NCI-H774 (cell line): Measurements from ENCODE around the gene FNIP1.
"Not testable (repeated sequence)": the region's sequence is repeated elsewhere in the genome, so short reads cannot be mapped to it uniquely, and the experiment has no call there.

ENCODE experiments used
- DNase-seq: peaks from one replicate; lab custom pipeline; 2025; lab: John Stamatoyannopoulos, UW

The FNIP1 gene

DNA sequence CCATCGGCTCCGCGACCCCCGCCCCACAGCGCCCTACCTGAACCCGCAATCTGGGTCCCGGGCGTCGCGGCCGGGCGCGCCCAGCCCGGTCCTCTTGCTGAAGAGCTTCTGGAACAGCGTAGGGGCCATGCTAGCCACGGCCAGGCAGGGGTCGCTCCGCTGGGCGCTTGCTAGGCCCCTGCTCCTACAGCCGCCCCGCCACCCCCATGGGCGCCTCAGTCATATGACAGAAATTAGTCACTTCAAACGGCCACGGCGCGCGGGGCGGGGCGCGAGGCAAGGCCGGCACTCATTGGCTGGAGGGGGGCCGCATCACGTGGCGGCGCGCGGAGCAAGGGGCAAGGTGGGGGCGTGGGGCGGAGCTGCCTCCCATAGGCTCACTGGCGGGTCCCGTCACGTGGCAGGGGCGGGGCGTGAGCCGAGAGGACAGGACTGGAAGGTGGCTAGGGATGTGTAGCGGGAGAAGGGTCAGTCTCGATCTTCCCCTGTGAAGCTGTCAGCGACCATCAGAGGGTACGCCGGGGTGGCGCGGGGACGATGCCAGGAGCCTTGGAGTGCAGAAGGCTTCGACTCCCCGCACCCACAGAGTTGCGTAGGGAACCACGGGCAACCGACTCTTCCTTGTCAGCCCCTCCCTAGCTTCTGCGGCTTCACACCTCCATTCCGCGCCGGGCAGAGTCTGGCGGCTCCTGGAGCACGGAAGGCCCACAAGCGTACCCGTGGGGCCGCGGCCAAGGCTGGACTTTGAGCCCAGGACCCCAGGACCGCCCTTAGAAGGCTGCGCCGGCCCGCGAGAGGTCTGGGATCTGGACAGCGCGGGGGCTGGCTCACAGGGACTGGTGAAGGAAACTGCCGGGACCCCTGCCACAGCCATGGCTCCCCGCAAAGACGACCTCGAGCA is at the start of gene FNIP1:
Gene FNIP1 (minus strand): TSS at position 225 of the 901 bp plus-strand sequence. CDS start 96 bp downstream, at position 129.
- DNase-seq, result peak; percentile 97

DNA sequence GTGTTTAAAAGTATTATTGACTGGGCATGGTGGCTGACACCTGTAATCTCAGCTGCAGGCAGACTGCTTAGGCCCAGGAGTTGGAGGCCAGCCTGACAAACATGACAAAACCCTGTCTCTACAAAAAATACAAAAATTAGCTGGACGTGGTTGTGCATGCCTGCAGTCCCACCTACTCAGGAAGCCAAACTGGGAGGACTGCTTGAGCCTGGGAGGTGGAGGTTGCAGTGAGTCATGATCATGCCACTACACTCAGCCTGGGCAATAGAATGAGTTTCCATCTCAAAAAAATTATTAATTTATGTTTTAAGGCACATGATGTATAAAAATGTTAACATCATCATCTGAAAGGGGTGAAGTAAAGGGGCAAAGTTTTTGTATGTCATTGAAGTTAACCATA is 49.7 kb upstream of the FNIP1 start:
- DNase-seq, result no peak

DNA sequence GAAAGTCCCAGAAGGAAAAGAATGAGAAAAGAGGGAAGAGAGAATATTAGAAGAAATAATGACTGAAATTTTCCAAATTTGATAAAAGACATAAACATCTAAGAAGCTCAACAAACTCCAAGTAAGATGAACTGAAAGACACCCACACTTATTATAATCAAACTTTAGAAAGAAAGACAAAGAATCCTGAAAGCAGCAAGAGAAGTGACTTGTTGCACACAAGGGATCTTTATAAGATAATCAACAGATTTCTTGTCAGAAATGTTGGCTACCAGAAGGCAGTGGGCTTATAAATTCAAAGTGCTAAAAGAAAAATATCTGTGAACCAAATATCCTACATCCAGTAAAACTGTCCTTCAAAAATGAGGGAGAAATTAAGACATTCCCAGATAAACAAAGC is 49.0 kb upstream of the FNIP1 start:
- DNase-seq, result no peak

DNA sequence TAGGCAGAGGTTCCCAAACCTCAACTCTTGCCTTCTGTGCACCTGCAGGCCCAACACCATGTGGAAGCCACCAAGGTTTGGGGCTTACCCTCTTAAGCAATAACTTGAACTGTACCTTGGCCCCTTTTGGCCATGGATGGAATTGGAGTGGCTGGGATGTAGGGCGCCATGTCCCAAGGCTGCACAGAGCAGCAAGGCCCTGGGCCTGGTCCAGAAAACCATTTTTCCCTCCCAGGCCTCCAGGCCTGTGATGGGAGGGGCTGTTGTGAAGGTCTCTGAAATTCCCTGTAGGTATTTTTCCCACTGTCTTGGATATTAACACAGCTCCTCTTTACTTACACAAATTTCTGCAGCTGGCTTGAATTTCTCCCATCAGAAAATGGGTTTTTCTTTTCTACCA is 46.2 kb upstream of the FNIP1 start:
- DNase-seq, result not testable (repeated sequence)

DNA sequence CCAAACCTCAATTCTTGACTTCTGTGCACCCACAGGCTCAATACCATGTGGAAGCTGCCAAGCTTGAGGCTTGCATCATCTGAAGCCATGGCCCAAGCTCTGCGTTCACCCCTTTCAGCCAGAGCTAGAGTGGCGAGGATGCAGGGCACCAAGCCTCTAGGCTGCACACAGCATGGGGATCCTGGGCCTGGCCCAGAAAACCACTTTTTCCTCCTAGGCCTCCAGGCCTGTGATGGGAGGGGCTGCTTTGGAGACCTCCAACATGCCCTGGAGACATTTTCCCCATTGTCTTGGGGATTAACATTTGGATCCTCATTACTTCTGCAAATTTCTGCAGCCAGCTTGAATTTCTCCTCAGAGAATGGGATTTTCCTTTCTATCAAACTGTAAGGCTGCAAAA is 35.9 kb upstream of the FNIP1 start:
- not testable (repeated sequence) for DNase-seq

DNA sequence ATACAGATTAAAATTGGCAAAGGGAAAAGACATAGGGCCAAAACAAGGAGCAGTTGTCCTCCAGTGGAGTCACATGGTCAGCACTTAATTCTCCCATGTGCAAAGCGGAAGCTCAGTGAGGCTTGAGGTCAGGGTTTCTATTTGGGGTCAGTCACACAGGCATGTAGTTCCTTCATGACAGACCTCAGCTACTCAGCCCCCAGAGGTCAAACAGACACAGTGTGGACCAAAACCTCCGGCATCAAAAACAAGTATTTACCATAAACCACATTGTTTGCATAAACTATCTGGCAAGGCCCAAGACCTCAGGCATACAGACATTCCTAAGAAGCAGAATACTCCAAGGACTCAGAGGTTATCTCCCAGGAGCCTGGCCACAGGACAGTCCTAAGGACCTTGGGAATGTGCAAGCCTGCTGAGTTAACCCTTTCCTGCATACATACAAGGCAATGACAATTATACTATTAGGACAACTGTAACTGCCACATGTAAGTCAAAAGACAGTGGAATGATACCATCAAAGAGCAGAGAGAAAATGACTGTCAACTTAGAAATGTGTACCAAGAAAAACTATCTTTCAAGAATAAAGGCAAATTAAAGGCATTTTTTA is 28.7 kb upstream of the FNIP1 start:
- no peak for DNase-seq

DNA sequence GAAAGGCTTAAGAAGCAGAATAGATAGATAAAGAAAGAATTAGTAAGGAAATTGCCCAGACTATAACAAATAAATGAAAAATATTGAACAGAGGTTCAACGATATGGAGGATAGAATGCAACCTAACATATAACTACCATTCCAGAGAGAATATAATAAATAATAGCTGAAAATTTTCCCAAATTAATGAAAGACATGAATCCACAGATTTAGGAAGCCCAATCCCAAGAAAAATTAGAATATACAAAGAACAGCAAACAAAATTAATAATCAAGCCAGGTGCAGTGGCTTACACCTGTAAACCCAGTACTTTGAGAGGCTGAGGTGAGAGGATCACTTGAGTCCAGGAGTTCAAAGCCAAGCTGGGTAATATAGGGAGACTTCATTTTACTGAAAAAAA is 27.8 kb upstream of the FNIP1 start:
- no peak for DNase-seq

DNA sequence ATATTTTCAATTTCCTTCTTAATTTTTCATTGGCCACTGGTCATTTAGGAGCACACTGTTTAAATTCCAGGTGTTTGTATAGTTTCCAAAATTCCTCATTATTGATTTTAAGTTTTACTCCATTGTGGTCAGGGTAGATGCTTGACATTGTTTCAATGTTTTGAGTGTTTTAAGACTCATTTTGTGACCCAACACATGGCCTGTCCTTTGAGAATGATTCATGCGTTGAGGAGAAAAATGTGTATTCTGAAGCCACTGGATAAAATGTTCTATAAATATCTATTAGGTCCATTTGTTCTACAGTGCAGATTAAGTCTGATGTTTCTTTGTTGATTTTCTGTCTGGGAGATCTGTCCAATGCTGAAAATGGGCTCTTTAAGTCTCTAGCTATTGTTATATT is 24.4 kb upstream of the FNIP1 start:
- no peak for DNase-seq

DNA sequence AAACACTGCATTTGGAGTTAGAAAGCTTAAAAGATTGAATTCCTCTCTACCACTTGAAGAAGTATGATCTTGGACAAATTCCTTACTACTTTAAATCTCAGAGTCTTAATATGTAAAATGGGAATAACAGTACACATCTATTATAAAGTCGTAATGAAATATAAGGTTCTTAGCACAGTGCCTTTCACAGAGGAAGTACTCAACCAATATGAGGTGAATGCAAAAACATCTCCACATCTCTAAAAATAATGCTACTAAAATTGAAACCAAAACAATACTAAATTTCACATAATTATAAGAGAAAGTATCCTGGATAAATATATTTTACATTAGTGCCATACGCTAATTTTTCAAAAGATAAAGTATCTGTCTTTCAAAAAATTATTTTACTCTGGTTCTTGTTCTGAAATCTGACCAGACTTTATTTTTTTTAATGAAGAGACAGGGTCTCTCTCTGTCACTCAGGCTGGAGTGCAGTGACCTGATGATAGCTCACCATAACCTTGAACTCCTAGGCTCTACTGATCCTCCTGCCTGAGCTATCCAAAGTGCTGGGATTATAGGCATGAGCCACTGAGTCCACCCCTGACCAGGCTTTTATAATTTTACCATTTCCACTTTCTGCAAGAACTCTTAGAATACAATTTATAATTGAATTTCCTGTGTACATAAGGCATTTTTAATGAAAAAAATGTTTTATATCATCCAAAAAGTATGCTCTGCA is 21.3 kb upstream of the FNIP1 start:
- DNase-seq, result no peak

DNA sequence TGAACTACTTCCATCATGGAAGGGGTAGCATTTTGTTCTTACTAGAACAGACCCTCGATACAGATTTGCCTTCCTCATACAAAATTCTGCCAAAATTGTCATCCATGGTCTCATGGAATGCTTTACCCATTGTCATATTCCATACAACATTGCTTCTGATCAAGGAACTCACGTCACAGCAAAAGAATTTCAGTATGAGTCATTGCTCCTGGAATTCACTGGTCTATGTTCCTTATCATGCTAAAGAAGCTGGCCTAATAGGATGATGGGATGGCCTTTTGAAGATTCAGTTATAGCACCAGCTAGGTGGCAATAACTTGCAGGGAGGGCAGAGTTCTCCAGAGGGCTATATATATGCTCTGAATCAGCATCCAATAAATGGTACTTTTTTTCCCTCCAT is 18.2 kb upstream of the FNIP1 start:
- no peak for DNase-seq

DNA sequence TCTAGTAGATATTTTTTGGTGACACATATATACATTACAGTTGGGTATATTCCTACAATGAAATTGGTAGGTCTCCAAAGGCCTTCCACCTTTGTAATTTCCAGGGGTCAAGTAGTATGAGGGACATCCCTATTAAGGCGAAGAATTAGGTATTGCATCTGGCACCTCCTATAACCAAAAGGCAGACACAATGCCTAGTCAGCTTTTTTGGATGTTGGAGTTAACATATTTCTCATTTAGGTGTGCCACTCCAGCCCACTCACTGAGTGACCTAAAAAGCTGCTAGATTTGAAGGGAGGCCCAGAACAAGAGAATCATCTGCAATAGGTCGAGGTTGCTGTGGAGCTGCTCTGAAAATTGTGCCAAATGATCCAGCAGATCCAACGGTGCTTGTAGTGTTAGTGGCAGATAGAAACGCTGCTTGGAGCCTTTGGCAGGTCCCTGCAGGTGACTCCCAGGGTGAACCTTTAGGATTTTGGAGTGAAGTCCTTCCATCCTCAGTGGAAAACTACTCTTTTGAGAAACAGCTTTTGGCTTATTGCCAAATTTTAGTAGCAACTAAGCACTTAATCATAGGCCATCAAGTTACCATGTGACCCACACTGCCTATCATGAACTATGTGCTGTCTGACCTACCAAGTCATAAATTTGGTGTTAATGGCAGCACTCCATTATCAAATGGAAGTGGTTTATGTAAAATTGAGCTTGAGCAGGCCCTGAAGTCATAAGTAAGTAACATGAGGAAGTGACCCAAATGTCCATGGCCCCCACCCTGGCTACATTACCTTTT is 15.7 kb upstream of the FNIP1 start:
- no peak for DNase-seq

DNA sequence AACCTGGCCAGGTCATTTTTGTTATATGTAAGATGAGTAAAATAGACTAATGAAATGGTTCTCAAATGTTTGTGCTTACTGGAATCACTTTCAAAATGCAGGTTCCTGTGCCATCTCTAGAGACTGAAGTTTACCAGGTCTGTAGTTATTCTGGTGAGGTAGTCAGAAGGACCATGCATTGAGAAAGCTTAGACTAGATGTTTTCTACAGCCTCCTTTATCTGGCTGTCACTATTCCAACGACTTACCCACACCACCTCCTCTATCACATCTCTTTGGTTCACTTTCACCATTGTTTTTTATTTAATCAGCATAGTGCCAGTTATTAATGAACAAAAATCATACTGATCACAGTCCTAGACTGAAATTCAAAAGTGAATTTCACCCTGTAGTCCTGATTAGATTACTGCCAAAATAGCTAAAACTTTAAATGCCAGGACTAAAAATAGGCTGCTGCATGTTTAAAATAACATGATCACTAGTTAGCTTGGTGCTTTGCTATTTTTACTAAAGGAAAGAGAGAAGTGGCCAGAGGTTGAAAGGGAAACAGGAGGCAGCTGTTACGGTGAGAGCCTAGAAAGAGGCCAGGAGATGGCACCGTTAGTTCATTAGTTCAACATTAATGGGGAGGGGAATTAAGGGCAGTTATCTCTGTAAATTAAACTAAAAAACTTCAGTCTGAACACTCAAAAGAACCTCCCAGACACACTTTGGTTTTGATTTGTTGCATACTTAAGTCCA is 13.9 kb upstream of the FNIP1 start:
- DNase-seq, result no peak

DNA sequence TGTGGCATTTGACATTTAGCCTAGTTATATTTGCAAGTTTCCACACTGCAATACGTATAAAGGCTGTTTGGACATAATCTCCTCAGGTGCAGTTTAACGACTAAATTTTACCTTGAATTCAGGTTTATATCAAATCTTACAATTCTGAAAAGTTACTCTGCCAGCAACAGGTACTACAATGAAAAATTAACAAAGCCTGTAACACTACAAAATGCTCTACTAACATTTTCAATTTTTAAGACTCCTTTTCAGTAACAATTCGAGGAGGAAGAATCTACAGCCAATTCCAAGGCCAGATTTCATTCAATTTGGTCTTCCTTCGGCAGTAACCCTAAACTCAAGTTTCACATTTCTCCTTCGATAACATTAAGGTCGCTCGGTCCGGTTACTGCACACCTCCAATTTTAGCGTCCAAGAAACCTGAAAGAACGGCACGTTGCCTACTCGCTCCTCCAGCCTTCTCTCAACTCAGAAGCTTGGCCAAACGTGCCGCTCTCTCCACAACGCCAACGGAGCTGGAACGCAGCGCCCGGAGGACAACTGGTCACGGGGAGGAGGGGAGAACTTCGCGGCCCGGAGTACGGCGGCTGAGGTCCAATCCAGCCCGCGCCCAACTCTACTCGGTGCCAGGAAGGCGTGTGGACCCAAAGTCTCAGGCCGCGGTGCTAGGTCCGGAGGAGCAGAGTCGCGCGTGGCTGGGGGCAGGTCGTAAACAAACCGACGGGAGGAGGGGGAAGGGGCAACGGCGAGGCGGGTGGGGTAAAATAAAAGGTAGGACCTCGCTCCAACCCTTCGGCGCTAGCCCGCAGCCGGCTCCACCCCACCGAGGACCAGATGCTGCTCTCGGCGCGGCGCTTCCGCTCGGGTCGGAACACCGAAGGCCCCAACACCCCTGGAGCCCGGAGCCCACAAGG is 681 bp downstream of the FNIP1 start:
- DNase-seq, result peak; percentile 36

DNA sequence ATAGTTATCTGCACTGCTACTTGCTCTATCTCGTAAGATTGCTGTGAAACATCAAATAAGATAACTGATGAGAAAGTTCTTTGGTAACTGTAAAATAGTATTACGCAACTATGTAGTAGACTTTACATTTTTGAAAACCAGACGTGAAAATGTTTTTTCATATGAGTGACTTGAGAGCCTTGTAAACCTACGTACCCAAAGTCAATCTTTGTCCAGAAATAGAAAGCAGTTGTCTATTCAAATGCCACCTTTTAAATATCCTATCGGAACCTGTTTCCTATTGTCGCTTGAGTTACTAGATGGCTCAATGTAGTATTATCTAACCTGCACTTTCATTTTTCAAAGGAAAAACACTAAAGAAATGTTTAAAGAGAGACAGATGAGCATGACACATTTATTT is 1.6 kb downstream of the FNIP1 start:
- no peak for DNase-seq

DNA sequence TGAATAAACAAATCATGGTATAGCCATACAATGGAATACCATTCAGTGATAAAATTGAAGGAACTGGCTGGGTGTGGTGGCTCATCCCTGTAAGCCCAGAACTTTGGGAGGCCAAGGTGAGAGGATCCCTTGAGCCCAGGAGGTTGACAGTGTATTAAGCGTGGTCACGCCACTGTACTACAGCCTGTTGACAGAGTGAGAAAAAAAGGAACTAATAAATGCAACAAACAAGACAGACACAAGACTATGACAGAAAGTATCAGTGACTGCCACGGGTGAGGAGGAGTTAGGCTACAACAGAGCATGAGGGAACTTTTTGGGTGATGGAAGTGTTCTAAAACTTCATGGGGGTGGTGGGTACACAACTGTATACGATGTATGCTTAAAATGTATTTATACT is 2.2 kb downstream of the FNIP1 start:
- no peak for DNase-seq

DNA sequence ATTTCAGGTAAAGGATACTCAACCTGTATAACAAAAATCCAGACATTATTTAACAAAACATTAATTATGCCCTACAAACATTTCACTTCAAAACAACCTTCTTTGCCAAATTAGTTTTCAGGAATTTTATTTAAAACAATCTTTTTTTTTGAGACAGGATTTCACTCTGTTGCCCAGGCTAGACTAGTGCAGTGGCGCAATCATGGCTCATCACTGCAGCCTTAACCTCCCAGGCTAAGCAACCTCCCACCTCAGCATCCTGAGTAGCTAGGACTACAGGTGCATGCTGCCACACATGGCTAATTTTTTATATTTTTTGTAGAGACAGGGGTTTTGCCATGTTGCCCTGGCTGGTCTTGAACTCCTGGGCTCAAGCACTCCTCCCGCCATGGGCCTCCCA is 3.9 kb downstream of the FNIP1 start:
- no peak for DNase-seq

DNA sequence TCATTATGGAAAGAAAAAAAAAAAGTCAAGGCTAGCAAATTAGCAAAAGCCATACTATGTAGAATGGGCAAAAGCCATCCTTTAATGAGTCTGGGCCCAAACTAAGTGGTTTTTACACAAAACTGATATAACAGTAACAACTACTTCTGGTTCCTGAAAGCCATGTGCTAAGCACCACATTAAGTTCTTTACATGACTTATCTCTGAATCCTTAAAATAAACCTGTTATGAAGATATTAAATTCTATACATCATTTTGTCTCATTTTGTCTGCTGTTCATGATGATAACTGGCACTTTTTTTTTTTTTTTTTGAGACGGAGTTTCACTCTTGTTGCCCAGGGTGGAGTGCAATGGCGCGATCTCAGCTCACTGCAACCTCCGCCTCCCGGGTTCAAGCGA is 5.0 kb downstream of the FNIP1 start:
- no peak for DNase-seq

DNA sequence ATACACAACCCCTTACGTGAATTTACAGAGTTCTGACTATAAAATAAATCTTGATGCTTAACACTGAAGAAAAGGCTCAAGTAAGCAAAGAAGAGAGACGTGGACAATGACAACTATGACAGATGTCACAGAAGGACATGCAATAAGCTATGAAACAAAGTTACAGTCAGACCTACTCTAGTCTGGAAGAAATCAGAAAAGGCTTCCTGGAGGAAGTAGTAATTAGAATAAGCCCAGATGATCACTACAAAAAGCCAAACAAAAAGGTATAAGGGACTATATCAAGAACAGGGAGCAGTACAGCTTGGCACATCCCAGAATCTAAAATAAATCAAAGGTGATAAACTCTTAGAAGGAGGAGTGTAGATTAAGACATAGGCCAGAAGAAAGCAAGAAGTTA is 6.3 kb downstream of the FNIP1 start:
- no peak for DNase-seq

DNA sequence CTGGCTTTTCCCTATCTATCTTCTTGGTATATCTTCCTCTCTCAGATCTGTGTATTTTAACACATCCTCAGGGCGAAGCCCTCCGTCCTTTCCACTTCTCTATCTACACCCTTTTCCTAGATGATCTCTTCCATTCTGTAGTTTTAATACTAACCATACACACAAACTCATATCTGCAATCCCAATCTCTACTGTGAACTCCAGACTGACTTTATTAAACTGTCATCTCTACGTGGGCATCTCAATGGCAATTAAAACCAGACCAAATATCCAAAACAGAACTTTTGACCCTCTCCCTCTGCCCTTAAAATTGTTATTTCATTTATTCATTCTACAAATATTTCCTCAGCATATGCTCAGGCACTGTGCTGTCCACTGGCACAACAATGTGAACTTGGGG is 7.1 kb downstream of the FNIP1 start:
- no peak for DNase-seq

DNA sequence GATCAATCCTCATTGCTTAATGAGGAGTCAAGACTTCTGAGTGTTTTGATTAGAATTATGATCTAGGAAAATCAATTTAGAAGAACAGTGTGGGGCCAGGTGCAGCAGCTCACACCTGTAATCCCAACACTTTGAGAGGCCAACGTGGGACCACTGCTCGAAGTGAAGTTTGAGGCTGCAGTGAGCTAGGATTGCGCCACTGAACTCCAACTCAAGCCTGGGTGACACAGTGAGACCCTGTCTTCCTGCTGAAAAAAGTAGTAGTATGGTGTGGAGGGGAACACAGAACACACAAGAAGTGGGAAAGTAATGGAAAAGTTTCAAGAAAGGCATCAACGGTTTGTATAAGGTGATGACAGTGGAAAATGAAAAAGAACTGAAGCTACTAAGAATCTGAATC is 9.1 kb downstream of the FNIP1 start:
- no peak for DNase-seq
